ENCODE data around the gene HPF1.
"Not testable (repeated sequence)": the region's sequence is repeated elsewhere in the genome, so short reads cannot be mapped to it uniquely, and the experiment has no call there.

Gene HPF1

GRCh38 chr4:169757575-169758184 is at the start of gene HPF1:
Gene HPF1 (minus strand): TSS chr4:169757944. CDS start chr4:169757877, 67 bp downstream.
- no peaks in the 10 kb centered on the region for H3K27me3 ChIP-seq (replicated peaks; ENCODE audit: control insufficient read depth, insufficient read depth, low read length)
- peak within 1 kb of the TSS; percentile 89 for H3K9ac ChIP-seq (ENCODE audit: low read length)
- H3K36me3 ChIP-seq (ENCODE audit: control insufficient read depth, insufficient read depth, low read length, severe bottlenecking): peaks cover under 1% of the 10 kb centered on the region
- H3K4me1 ChIP-seq (ENCODE audit: control insufficient read depth, insufficient read depth, low read length): peaks cover 18% of the 10 kb centered on the region
- peak; percentile 96 for DNase-seq (ENCODE audit: low read depth)
- H3K9me3 ChIP-seq (ENCODE audit: control insufficient read depth, low read length): no peaks in the 10 kb centered on the region
- peak within 1 kb of the TSS; percentile 97 for H3K4me3 ChIP-seq (ENCODE audit: low read length)

DNA sequence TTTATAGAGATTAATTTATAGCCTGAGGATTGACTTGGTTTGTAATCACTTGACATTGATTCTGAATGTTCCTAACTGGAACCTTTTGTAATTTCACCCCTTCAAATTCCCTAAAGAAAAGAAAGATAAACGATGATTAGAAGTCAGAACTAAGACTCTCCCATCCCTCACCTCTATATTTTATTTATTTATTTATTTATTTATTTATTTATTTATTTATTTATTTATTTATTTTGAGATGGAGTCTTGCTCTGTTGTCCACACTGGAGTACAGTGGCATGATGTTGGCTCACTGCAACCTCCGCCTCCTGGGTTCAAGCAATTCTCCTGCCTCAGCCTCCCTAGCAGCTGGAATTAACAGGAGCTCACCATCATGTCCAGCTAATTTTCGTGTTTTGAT is 49.0 kb upstream of the HPF1 start:
- not testable (repeated sequence) for H3K4me1 ChIP-seq (ENCODE audit: control insufficient read depth, insufficient read depth, low read length); H3K27me3 ChIP-seq (replicated peaks; ENCODE audit: control insufficient read depth, insufficient read depth, low read length); DNase-seq (ENCODE audit: low read depth); H3K9me3 ChIP-seq (ENCODE audit: control insufficient read depth, low read length); H3K4me3 ChIP-seq (ENCODE audit: low read length); H3K9ac ChIP-seq (ENCODE audit: low read length); H3K36me3 ChIP-seq (ENCODE audit: control insufficient read depth, insufficient read depth, low read length, severe bottlenecking)

DNA sequence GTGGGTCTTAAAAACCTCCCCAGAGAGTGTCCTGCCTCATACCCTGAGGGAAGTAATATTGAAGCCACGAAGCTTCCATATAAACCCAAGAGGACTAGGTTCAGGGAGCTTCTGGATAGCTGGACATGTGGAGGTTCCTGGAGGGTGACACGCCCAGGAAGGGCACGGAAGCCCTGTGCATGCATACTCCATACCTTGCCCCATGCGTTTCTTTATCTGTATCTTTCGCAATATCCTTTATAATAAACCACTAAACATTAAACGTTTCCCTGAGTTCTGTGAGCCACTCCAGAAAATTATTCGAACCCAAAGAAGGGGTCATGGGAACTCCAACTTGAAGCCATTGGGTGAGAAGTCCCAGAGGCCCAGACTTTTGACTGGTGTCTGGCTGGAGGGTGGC is 45.7 kb upstream of the HPF1 start:
- no peaks in the 10 kb centered on the region for H3K36me3 ChIP-seq (ENCODE audit: control insufficient read depth, insufficient read depth, low read length, severe bottlenecking)
- DNase-seq (ENCODE audit: low read depth): no peak
- no peak overlapping the region for H3K4me3 ChIP-seq (ENCODE audit: low read length)
- peaks cover 4% of the 10 kb centered on the region for H3K27me3 ChIP-seq (replicated peaks; ENCODE audit: control insufficient read depth, insufficient read depth, low read length)
- no peak overlapping the region for H3K9ac ChIP-seq (ENCODE audit: low read length)
- H3K9me3 ChIP-seq (ENCODE audit: control insufficient read depth, low read length): peaks cover 9% of the 10 kb centered on the region
- H3K4me1 ChIP-seq (ENCODE audit: control insufficient read depth, insufficient read depth, low read length): no peaks in the 10 kb centered on the region

- DNase-seq (ENCODE audit: low read depth): no peak
- Histone ChIP-seq H3K9me3 (ENCODE audit: control insufficient read depth, low read length) (peaks cover 9% of the 10 kb centered on the region), H3K9ac (ENCODE audit: low read length) (no peak overlapping the region), H3K36me3 (ENCODE audit: control insufficient read depth, insufficient read depth, low read length, severe bottlenecking) (no peaks in the 10 kb centered on the region), H3K27me3 (replicated peaks; ENCODE audit: control insufficient read depth, insufficient read depth, low read length) (peaks cover 4% of the 10 kb centered on the region), H3K4me3 (ENCODE audit: low read length) (no peak overlapping the region), H3K4me1 (ENCODE audit: control insufficient read depth, insufficient read depth, low read length) (no peaks in the 10 kb centered on the region)
Observed at GRCh38 chr4:169802873-169803272, 45.1 kb upstream of the HPF1 start.

DNA sequence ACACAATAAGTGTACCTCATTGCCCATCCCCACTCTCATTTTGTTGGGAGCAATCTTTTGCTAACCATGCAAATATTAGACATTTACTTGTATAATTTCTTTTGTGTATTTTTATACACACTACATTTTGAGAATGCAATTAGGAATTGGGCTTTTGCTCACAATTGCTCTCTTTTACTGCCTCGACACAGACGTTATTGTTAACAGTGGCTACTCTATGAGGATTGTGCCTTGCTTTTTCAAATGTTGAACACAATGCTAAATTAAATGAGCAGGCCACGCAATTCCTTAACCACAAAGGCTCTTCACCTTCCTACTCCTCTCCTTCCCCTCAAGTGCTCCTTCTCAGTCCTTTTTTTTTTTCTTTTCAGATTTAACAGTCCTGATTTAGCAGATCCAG is 42.8 kb upstream of the HPF1 start:
- no peak for DNase-seq (ENCODE audit: low read depth)
- Histone ChIP-seq H3K36me3 (ENCODE audit: control insufficient read depth, insufficient read depth, low read length, severe bottlenecking) (no peaks in the 10 kb centered on the region), H3K4me1 (ENCODE audit: control insufficient read depth, insufficient read depth, low read length) (no peaks in the 10 kb centered on the region), H3K4me3 (ENCODE audit: low read length) (no peak overlapping the region), H3K27me3 (replicated peaks; ENCODE audit: control insufficient read depth, insufficient read depth, low read length) (no peaks in the 10 kb centered on the region), H3K9ac (ENCODE audit: low read length) (no peak overlapping the region), H3K9me3 (ENCODE audit: control insufficient read depth, low read length) (peaks cover 5% of the 10 kb centered on the region)

GRCh38 chr4:169799260-169799659 is 41.5 kb upstream of the HPF1 start:
- no peaks in the 10 kb centered on the region for H3K27me3 ChIP-seq (replicated peaks; ENCODE audit: control insufficient read depth, insufficient read depth, low read length)
- H3K4me1 ChIP-seq (ENCODE audit: control insufficient read depth, insufficient read depth, low read length): no peaks in the 10 kb centered on the region
- H3K9ac ChIP-seq (ENCODE audit: low read length): no peak overlapping the region
- DNase-seq (ENCODE audit: low read depth): no peak
- H3K9me3 ChIP-seq (ENCODE audit: control insufficient read depth, low read length): no peaks in the 10 kb centered on the region
- no peak overlapping the region for H3K4me3 ChIP-seq (ENCODE audit: low read length)
- no peaks in the 10 kb centered on the region for H3K36me3 ChIP-seq (ENCODE audit: control insufficient read depth, insufficient read depth, low read length, severe bottlenecking)

- Histone ChIP-seq H3K36me3 (ENCODE audit: control insufficient read depth, insufficient read depth, low read length, severe bottlenecking) (no peaks in the 10 kb centered on the region), H3K4me1 (ENCODE audit: control insufficient read depth, insufficient read depth, low read length) (no peaks in the 10 kb centered on the region), H3K9ac (ENCODE audit: low read length) (no peak overlapping the region), H3K4me3 (ENCODE audit: low read length) (no peak overlapping the region), H3K27me3 (replicated peaks; ENCODE audit: control insufficient read depth, insufficient read depth, low read length) (peaks cover 5% of the 10 kb centered on the region), H3K9me3 (ENCODE audit: control insufficient read depth, low read length) (no peaks in the 10 kb centered on the region)
- peak; percentile 25 for DNase-seq (ENCODE audit: low read depth)
Observed at GRCh38 chr4:169795585-169795984, 37.8 kb upstream of the HPF1 start.

DNA sequence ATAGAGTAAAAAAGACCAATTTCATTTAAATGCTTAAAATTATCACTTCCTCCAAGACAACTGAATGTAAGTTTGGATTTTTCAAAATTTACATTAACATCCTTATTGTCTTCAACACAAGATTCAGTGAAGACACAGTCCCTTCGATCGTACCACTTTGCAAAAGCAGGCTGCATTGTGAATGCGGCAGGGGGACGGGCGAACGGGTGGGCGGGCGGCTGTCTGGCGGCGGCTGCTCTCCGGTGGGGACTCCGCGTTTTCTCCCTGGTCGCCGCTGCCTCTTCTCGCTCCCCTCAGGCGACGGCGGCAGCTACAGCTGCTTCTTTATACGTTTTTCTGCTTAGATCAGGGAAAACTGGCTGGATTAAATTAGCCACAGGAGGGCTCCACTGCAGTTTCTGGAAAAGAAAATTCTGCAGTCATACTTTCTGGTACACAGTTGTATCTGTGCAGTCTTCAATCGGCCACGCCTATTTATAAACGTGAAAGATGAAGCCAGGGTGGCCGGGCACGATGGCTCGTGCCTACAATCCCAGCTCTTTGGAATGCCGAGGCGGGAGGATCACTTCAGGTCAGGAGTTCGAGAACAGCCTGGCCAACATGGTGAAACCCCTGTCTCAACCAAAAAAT is 33.9 kb upstream of the HPF1 start:
- H3K27me3 ChIP-seq (replicated peaks; ENCODE audit: control insufficient read depth, insufficient read depth, low read length): peaks cover 36% of the 10 kb centered on the region
- H3K9me3 ChIP-seq (ENCODE audit: control insufficient read depth, low read length): no peaks in the 10 kb centered on the region
- H3K4me3 ChIP-seq (ENCODE audit: low read length): peak overlapping the region; percentile 73
- peak overlapping the region; percentile 56 for H3K9ac ChIP-seq (ENCODE audit: low read length)
- H3K36me3 ChIP-seq (ENCODE audit: control insufficient read depth, insufficient read depth, low read length, severe bottlenecking): no peaks in the 10 kb centered on the region
- no peaks in the 10 kb centered on the region for H3K4me1 ChIP-seq (ENCODE audit: control insufficient read depth, insufficient read depth, low read length)
- peak; percentile 86 for DNase-seq (ENCODE audit: low read depth)

GRCh38 chr4:169791062-169791461 is 33.3 kb upstream of the HPF1 start:
- Histone ChIP-seq H3K27me3 (replicated peaks; ENCODE audit: control insufficient read depth, insufficient read depth, low read length) (peaks cover 38% of the 10 kb centered on the region), H3K4me3 (ENCODE audit: low read length) (peak overlapping the region; percentile 73)

GRCh38 chr4:169774466-169775445 is 17.0 kb upstream of the HPF1 start:
- Histone ChIP-seq H3K4me3 (ENCODE audit: low read length) (peak overlapping the region; percentile 64), H3K4me1 (ENCODE audit: control insufficient read depth, insufficient read depth, low read length) (peaks cover 13% of the 10 kb centered on the region), H3K9me3 (ENCODE audit: control insufficient read depth, low read length) (peaks cover 5% of the 10 kb centered on the region), H3K36me3 (ENCODE audit: control insufficient read depth, insufficient read depth, low read length, severe bottlenecking) (no peaks in the 10 kb centered on the region), H3K9ac (ENCODE audit: low read length) (no peak overlapping the region), H3K27me3 (replicated peaks; ENCODE audit: control insufficient read depth, insufficient read depth, low read length) (peaks cover 22% of the 10 kb centered on the region)
- peak; percentile 21 for DNase-seq (ENCODE audit: low read depth)

More at GRCh38 chr4:169791062-169791461, 33.3 kb upstream of the HPF1 start:
- Histone ChIP-seq H3K36me3 (ENCODE audit: control insufficient read depth, insufficient read depth, low read length, severe bottlenecking) (no peaks in the 10 kb centered on the region), H3K9me3 (ENCODE audit: control insufficient read depth, low read length) (no peaks in the 10 kb centered on the region), H3K9ac (ENCODE audit: low read length) (no peak overlapping the region), H3K4me1 (ENCODE audit: control insufficient read depth, insufficient read depth, low read length) (no peaks in the 10 kb centered on the region)
- peak; percentile 6 for DNase-seq (ENCODE audit: low read depth)

GRCh38 chr4:169773889-169774288 is 16.1 kb upstream of the HPF1 start:
- H3K9ac ChIP-seq (ENCODE audit: low read length): no peak overlapping the region
- H3K9me3 ChIP-seq (ENCODE audit: control insufficient read depth, low read length): peaks cover 5% of the 10 kb centered on the region
- H3K4me3 ChIP-seq (ENCODE audit: low read length): no peak overlapping the region
- H3K4me1 ChIP-seq (ENCODE audit: control insufficient read depth, insufficient read depth, low read length): peaks cover 13% of the 10 kb centered on the region
- no peaks in the 10 kb centered on the region for H3K36me3 ChIP-seq (ENCODE audit: control insufficient read depth, insufficient read depth, low read length, severe bottlenecking)
- DNase-seq (ENCODE audit: low read depth): no peak
- H3K27me3 ChIP-seq (replicated peaks; ENCODE audit: control insufficient read depth, insufficient read depth, low read length): peaks cover 22% of the 10 kb centered on the region

All from adipocyte (in vitro differentiated cells).